ENCODE results near the gene TRRAP.

The TRRAP gene

GRCh38 chr7:98984126-98984525 is 105.8 kb downstream of the TRRAP start:
- H3K36me3 Mint-ChIP-seq (ENCODE audit: low read depth), result peaks cover 91% of the 10 kb centered on the region
- H3K4me1 Mint-ChIP-seq, result no peaks in the 10 kb centered on the region
- H3K9me3 Mint-ChIP-seq, result peaks cover 20% of the 10 kb centered on the region
- no peak overlapping the region for H3K4me3 Mint-ChIP-seq
- TF ChIP-seq CTCF (IDR thresholded peaks at IDR 0.05), result no peak
- H3K27me3 Mint-ChIP-seq (ENCODE audit: low read depth, poor library complexity), result no peaks in the 10 kb centered on the region
- no peak for DNase-seq
- H3K27ac Mint-ChIP-seq, result peak overlapping the region; percentile 77

- DNase-seq, result no peak
- no peaks in the 10 kb centered on the region for H3K4me1 Mint-ChIP-seq
- no peak overlapping the region for H3K4me3 Mint-ChIP-seq
- H3K36me3 Mint-ChIP-seq (ENCODE audit: low read depth), result peaks cover 91% of the 10 kb centered on the region
- TF ChIP-seq CTCF (IDR thresholded peaks at IDR 0.05), result no peak
- peaks cover 20% of the 10 kb centered on the region for H3K9me3 Mint-ChIP-seq
- H3K27ac Mint-ChIP-seq, result no peak overlapping the region
- no peaks in the 10 kb centered on the region for H3K27me3 Mint-ChIP-seq (ENCODE audit: low read depth, poor library complexity)
These were observed 107.1 kb downstream of the TRRAP start for GRCh38 chr7:98985406-98985805.

DNA sequence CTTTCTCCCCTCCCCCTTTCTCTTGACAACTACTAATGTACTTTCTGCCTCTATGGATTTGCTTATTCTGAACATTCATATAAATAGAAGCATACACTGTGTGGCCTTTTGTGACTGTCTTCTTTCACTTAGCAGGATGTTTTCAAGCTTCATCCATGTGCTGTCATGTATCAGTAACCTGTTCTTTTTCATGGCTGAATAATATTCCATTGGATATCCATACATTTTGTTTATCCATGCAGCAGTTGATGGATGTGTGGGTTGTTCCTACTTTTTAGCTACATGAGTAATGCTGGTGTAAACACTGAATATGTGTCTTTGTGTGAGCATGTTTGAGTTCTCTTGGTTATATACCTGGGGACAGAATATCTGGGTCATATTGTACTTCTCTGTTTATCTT is 107.6 kb downstream of the TRRAP start:
- H3K36me3 Mint-ChIP-seq (ENCODE audit: low read depth), result peaks cover 90% of the 10 kb centered on the region
- H3K9me3 Mint-ChIP-seq, result peaks cover 20% of the 10 kb centered on the region
- DNase-seq, result no peak
- H3K4me1 Mint-ChIP-seq, result no peaks in the 10 kb centered on the region
- H3K4me3 Mint-ChIP-seq, result no peak overlapping the region
- H3K27me3 Mint-ChIP-seq (ENCODE audit: low read depth, poor library complexity), result no peaks in the 10 kb centered on the region
- no peak for TF ChIP-seq CTCF (IDR thresholded peaks at IDR 0.05)
- no peak overlapping the region for H3K27ac Mint-ChIP-seq

- H3K9me3 Mint-ChIP-seq, result peaks cover 20% of the 10 kb centered on the region
- H3K36me3 Mint-ChIP-seq (ENCODE audit: low read depth), result peaks cover 90% of the 10 kb centered on the region
- no peak overlapping the region for H3K27ac Mint-ChIP-seq
- H3K27me3 Mint-ChIP-seq (ENCODE audit: low read depth, poor library complexity), result no peaks in the 10 kb centered on the region
- no peaks in the 10 kb centered on the region for H3K4me1 Mint-ChIP-seq
- H3K4me3 Mint-ChIP-seq, result no peak overlapping the region
- no peak for DNase-seq
- no peak for TF ChIP-seq CTCF (IDR thresholded peaks at IDR 0.05)
These were observed 110.3 kb downstream of the TRRAP start for GRCh38 chr7:98988641-98989040.

DNA sequence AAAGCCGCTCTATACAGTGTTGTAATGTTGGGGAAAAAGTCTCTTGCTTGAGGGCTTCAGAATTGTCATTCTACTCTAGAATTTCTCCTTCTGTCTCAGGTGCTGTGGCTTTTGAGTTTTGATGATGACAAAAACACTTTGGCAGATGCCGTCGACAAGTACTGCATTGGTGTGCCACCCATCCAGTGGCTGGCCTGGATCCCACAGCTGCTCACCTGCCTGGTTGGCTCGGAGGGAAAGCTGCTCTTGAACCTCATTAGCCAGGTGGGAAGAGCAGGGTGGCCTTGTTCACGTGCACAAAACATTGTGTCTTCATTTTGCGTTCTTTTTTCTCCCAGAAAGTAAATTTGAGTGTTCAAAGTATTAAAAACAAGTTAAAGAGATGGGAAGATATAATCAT is 112.0 kb downstream of the TRRAP start:
- no peak for DNase-seq
- no peak for TF ChIP-seq CTCF (IDR thresholded peaks at IDR 0.05)

GRCh38 chr7:98991141-98991540 is 112.8 kb downstream of the TRRAP start:
- no peak for TF ChIP-seq CTCF (IDR thresholded peaks at IDR 0.05)
- DNase-seq, result no peak
- H3K27me3 Mint-ChIP-seq (ENCODE audit: low read depth, poor library complexity), result no peaks in the 10 kb centered on the region
- H3K4me3 Mint-ChIP-seq, result no peak overlapping the region
- peak overlapping the region; percentile 94 for H3K27ac Mint-ChIP-seq
- peaks cover 10% of the 10 kb centered on the region for H3K9me3 Mint-ChIP-seq
- H3K36me3 Mint-ChIP-seq (ENCODE audit: low read depth), result peaks cover 85% of the 10 kb centered on the region
- H3K4me1 Mint-ChIP-seq, result no peaks in the 10 kb centered on the region

More for the DNA sequence above, 112.0 kb downstream of the TRRAP start:
- H3K4me3 Mint-ChIP-seq, result no peak overlapping the region
- H3K9me3 Mint-ChIP-seq, result peaks cover 18% of the 10 kb centered on the region
- H3K36me3 Mint-ChIP-seq (ENCODE audit: low read depth), result peaks cover 85% of the 10 kb centered on the region
- no peak overlapping the region for H3K27ac Mint-ChIP-seq
- H3K4me1 Mint-ChIP-seq, result no peaks in the 10 kb centered on the region
- H3K27me3 Mint-ChIP-seq (ENCODE audit: low read depth, poor library complexity), result no peaks in the 10 kb centered on the region
